Ovary (tissue), 3 donors: ENCODE results near the gene TOP1.

ENCODE experiments used
- CTCF ChIP-seq, 3 donors: fragments of 450-650 bp in 2 of 3; fragments of 200-600 bp in 1 of 3; IDR thresholded peaks; one replicate each; pipeline versions ENCODE4 v1.5.1 to v1.8.0; 2016 to 2022; ENCODE audit warnings: antibody characterized with exemption in 3 of 3, mild to moderate bottlenecking in 1 of 3
- EP300 ChIP-seq: sonication (generic); formaldehyde crosslinking; IDR thresholded peaks from one replicate; pipeline ENCODE4 v1.6.1; 2017; ENCODE audit warnings: antibody characterized with exemption
- POLR2A ChIP-seq: fragments of 450-650 bp; IDR thresholded peaks from one replicate; pipeline ENCODE4 v1.6.1; 2017; ENCODE audit warnings: antibody characterized with exemption, mild to moderate bottlenecking, moderate library complexity
- donor health status: DM: no; HTN: no; CAD: no.

GRCh38 chr20:41072190-41072863, 43.7 kb downstream of the TOP1 start:
- TF ChIP-seq POLR2A, result no peak
- no peak for TF ChIP-seq CTCF (IDR thresholded peaks at IDR 0.05)
- TF ChIP-seq EP300, result no peak
